Stimulated activated CD8-positive, alpha-beta memory T cell treated with anti-CD3 and anti-CD28 coated beads, Interleukin-15, amount 100 ng/mL, for 48 hours (primary cell): ENCODE data around the gene RTF2.

Experiments
- DNase-seq, 2 donors: peaks; one replicate each; pipeline ENCODE4 v3.0.0-alpha.2; 2020; ENCODE audit warnings: low read depth in 2 of 2

The RTF2 gene, protein sequence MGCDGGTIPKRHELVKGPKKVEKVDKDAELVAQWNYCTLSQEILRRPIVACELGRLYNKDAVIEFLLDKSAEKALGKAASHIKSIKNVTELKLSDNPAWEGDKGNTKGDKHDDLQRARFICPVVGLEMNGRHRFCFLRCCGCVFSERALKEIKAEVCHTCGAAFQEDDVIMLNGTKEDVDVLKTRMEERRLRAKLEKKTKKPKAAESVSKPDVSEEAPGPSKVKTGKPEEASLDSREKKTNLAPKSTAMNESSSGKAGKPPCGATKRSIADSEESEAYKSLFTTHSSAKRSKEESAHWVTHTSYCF

DNA sequence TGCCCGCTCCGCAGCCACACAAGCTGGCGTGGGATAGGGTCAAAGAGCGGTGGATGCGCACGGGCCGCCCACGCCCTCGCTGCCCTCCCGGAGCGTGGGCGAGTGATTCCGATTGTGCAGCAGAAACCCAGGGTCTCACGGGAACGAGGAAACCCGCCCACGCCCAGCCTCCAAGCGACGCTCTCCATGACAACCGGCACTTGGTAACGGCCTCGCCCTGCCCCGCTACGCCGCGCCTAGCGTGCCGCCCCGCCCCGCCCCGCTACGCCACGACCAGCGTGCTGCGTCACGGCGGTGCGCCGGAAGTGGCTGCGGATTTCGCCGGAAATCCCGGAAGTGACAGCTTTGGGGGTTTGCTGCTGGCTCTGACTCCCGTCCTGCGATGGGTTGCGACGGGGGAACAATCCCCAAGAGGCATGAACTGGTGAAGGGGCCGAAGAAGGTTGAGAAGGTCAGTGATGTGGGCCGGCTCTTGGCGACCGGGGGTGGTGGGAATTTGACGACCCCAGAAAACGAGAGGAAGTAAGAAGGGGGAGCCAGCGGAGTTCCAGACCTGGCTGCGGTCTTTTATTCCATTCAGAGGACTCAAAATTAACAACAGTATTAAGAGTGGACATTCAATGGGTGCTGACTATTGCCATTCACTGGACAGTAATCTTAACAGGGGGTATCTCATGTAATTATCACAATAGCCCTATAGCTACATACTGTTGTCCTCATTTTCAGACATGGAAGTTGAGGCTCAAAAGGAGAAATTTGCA lies at the start of gene RTF2:
RTF2 (plus strand) TSS at position 312 of the 761 bp plus-strand sequence; CDS start at position 383, 71 bp downstream.
- DNase-seq, result peak; percentile 95

DNA sequence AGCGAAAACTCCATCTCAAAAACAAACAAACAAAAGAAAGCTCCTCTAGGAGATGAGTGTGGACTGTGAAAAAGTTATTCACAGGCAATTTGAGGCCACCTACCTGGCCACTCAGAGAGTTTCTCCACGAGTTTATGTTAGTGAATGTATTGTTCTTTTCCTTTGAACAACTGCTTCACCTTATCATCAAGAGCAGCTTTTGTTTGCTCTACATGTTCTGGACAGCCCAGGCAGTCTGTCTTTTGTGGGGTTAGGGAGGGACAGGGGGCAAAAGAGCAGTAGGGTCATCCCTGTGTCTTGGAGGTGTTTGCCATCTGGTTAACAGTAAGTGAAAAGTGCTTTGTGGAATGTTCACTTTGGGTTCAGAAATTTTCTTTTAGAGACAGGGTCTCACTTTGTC lies 48.4 kb upstream of the RTF2 start:
- no peak for DNase-seq

DNA sequence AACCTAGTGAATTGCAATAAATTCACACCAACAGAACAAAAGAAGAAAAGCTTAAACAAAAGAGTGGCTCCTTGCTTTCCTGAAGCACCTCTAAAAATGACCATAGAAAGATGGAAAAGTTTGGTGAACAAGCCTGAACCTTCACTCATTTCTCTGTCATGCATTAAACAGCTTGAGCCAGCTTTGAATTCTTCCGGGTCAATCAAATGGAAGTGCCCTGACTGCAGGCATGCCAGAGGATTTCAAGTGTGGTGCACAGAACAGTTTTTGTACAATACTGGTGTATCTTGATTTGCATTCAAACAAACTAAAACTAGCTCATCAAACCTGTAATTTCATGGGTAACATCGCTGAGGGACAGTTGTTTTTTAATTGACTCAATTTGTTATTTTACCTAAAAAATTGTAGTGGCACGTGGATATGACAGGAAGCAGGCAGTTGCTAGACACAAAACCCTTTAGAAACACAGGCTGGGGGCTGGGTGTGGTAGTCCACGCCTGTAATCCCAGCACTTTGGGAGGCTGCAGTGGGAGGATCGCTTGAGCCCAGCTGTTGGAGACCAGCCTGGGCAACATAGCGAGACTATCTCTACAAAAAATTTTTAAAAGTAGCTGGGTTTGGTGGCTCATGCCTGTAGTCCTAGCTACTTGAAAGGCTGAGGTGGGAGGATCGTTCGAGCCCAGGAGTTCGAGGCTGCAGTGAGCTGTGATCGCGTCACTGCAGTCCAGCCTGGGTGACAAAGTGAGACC lies 47.3 kb upstream of the RTF2 start:
- DNase-seq, result no peak

DNA sequence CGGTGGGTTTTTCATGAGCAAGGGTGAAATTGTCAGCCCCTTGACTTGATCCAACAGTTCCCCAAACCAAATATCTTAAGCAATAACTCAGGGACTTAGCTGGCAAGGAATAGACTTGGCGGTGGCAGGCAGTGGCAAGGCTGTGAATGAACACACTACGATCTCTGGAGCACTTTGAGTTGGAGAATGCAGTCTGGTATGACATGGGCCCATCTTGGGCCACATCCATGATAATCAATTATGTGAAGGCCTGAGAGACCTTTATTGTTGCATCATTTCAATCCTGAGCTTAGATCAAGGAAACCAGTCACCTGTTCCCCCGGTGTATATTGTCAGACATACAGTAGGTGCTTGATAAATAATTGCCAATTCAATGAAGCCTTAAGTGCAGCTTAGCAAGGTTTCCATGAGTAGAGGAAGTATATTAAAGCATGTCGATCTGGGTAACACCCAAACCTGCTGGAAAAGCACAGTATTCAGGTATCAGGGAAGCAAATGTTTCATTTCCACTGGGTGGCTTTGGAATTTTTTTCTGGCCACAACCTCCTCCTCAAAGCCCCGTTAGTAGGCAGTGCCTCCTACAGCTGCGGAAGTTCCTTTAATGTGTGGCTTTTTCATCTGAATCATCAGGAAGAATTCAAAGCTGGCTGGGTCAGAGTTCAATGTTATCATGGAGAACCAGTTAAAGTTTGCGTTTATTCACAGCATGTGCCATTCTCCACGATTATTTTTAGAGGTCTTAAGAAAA lies 46.2 kb upstream of the RTF2 start:
- no peak for DNase-seq

DNA sequence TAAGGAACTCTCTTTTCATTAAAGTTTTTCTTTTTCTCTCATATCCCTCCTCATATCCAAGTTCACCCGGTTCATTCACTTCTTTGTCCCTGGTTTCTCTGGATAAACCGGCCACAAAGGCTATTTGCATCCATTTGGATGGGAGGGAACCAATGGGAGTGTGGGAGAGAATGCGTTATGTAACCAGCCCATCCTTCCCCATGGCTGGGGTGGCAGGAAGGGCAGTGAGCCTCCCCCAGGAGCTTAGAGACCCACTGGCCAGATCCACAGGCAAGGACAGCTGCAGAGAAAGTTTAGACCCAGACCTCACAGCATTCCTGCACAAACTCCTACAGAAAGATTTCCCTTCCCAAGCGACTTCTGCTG lies 45.6 kb upstream of the RTF2 start:
- DNase-seq, result no peak

DNA sequence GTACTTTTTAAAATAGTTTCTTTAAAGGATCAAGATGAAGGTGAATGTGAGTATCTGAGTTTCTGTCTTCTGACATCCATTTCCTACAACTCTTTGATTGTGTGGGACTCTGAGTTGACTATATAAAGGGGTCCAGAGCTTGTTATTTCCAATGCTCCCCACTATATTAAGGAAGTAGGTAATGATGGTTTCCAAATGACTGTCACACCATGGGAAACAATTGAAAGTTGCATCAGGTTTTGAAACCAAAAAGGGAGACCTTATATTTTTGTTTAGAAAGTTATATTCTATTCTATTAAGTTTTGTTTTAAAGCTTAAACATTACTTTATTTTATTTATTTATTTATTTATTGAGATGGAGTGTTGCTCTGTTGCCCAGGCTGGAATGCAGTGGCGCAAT lies 45.2 kb upstream of the RTF2 start:
- DNase-seq, result no peak

DNA sequence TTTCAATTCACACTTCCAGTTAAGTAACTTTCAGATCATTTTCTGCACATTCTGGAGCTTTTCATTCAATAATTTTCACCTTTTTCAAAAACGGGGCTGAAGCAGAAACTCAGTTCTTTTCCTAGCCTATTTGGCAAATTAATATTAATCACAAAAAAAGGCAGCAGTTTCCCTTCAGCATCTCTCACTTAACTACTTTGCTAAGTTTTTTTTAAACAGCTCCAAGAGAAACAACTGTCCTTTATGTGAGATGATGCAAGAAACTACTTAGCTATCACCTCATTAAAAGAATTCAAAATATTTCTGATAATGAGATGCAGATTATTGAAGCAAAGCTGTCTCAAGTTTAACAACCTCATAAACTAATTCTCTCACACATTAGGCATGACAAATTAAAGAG lies 44.5 kb upstream of the RTF2 start:
- no peak for DNase-seq

DNA sequence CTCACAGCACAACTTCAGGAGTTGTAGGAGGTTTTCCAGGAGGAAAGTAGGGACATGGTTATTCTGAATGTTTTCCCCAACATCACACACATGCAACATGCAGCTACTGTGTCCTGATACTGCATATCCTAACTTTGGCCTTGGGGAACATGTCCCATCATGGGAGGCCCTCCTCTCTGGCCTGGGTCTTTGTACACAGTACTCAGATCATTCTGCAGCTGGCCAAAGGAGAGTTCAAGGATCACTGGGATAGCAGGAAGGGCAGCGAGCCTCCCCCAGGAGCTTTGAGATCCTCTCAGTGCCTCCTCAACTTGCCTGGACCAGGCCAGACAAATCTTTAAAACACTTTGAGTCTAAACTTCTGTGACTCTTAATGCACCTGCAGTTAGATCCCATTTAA lies 43.5 kb upstream of the RTF2 start:
- no peak for DNase-seq

DNA sequence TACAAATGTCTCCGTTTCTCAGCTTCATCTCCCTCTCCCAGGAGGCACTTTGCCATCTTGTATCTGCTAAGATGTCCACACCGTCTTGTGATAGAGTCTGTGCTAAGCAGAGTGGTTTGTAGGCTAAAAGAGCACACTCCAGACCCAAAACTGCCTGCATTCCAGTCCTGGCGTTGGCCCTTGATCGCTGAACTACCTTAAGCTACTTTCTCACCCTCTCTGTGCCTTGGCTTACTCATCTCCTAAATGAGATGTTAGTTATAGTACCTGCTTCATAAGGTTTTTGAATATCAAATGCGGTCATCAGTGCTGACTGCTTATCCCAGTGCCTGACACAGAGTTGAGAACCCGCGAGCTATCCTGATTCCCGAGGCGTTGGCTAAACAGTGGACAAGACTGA lies 42.4 kb upstream of the RTF2 start:
- no peak for DNase-seq

DNA sequence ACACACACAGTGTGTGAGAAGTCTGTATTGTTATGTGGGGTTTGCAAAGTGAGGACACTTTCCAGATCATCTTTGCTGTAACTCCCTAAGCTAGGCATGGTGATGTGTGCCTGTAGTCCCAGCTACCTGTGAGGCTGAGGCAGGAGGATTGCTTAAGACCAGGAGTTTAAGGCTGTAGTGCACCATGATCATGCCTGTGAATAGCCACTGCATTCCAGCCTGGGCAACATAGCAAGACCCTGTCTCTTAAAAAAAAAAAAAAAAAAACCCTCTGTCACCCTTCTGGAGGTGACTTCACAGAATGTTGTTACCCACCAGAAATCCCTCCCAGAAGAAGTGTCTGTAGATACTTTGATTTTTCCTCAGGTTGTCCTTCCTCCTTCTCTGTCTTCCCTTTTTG lies 41.5 kb upstream of the RTF2 start:
- DNase-seq, result no peak

DNA sequence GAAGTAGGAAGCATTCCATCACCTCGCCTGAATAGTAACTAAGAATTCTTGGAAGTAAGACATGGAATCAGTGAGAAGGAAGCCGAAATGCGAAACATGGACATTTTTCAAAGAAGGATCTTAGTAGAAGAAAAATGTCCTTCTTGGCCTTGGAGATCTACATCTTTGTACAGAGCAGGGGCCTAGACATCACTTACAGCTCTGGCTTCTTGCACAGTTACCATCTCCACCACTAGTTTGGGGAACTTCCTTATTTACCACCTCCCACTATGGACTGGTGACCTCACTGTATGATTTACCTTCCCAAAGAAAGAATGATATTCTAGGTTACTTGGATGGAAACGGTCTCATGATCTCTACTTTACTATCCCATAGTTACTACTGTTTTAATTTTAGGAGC lies 40.6 kb upstream of the RTF2 start:
- no peak for DNase-seq

DNA sequence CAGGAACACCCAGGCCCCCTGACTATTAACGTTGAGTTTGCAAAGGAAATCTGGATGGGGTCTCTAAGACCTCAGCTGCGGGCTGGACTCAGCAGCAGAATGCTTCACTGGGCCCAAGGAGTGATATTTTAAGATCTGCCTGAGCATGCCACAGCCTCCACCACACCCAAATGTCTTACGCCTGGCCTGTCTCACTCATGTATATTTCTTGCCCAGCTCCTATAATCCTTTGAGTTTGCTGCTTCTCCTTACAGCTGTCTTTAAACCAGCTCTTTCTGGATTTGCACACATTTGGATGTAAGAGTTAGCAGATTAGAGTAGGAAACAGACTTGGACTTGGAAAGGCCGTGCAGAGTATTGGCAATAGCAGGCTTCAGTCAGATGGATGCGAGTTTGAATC lies 40.0 kb upstream of the RTF2 start:
- DNase-seq, result no peak

DNA sequence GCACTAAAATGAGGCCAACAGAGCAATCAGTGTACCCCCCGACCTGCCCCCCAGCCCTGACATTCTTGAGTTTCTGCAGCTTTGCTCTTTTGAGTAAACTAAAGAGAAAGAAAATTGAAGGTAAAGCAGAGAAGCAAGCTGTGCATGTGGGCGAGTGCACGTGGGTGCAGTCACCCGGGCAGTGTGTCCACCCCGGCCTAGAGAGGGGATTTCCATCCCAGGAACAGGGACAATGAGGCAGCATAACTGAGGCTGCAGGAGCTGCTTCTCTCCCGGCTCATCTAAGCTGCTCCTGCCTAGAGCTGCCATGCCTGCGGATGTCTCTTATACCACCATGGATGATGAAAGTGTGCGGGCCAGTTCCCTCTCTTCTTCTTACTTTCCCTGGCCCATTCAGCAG lies 39.5 kb upstream of the RTF2 start:
- DNase-seq, result no peak

DNA sequence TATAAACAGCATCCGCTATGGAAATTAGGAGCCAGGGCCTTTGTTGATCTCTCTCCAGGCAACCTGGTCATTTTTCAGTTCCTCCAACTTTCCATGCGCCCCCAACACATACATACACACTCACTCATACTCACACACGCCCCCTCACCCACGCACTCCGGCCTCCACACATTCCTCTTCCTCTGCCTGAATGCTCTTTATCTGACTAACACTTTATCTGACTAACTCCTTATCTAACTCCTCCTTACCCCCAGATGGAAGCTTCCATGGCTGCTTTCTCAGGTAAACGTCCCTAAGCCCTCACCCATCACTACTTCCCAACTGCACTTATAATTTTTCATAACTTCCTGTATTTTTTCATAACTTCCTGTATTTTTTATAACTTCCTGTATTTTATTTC lies 38.9 kb upstream of the RTF2 start:
- DNase-seq, result peak in 1 of 2 donors; percentile 45

DNA sequence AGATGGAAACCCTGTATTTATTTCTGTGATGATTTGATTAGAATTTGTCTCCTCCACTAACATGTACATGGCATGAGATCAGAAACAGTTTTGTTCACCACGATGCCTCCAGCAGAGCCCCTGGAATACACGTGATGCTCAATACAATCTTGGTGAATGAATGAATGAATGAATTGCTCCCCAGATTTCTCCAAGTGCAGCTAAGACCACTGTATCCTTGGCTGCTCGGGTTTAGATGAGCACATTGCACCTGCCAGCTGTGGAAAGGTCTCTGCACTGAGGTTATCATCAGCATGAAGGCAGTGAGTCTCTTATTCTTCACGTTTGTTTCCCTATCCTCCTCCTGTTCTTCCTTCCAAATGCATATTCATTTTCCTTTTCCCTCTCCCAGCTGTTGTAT lies 38.5 kb upstream of the RTF2 start:
- DNase-seq, result no peak

DNA sequence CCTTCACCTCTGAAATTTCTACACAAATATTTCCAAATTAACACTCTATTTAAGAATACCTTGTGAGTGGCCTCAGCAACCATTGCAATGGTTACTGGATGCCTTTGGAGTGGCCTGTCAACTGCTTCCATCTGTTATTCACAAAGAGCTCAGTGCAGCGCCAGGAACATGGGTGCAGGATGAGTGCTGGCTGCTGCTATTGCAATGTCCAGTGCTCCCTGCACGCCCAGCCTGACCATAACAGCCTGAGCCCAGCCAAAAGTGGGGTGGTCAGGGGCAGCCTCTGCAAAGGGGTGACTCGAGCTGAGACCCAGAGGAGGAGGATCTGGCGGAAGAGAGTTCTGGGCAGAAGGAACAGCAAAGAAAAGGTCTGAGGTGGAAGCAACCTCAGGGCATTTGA lies 38.0 kb upstream of the RTF2 start:
- DNase-seq, result no peak

DNA sequence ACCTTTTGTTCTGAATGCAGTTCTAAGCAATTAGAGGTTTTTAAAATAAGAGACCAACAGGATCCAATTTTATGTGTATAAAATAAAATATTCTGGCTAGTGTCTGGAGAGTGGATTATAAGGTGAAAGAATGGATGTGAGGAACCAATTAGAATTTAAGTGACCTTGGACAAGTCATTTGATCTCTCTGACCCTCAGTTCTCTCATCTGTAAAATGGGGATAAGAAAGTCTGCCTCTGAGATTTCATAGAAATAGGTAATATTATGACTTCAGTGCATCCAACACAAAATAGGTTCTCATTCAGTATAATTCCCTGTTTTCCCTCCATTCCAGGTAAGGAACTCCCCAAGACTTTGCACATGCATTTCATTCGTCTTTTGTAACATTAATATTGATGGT lies 37.5 kb upstream of the RTF2 start:
- no peak for DNase-seq

DNA sequence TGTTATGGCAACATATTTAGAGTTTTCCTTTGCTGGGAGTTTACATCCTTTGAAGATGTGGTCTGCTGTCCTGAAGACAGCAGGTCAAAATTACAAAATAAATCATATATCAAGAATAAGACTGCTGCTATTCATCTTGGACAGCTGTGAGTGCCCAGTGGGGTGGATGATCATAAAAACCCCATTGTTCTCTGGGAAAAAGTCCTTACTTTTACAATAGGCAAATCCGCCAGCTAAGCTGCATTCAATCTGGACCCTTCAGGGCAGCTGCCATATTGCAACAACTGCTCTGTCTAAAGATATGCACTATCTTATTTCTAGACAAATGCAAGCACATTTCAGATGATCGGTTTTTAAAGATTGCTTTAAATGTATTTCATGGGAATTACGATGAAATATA lies 37.0 kb upstream of the RTF2 start:
- DNase-seq, result no peak

DNA sequence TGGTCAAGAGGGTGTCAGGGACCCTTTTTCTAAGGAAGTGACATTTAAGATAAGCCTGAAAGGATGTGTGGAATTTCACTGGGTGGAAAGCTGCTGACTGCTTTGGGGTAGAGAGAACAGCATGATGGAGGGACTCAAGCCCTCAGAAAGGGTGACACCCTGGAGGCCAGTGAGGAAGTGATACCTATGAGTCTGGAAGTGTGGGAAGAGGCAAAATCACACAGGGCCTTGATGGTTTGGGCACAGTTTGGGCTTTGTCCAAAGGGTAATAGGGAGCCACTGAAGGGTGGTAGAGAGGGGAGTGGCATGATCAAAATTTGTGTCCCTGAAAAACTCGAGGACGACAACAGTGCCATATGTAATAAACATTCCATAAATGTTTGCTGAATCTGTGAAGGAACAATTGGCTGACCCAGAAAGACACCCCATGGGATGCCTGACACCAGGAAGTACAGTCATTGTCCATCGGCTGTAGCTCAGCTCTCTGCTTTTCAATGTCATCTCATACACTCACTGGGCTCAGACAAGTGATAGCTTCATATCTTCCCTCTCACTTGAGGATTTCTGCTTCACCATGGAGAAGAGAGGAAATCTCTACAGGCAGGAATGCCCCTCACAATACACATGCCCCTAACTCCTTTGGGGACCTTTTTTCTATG lies 35.1 kb upstream of the RTF2 start:
- no peak for DNase-seq

DNA sequence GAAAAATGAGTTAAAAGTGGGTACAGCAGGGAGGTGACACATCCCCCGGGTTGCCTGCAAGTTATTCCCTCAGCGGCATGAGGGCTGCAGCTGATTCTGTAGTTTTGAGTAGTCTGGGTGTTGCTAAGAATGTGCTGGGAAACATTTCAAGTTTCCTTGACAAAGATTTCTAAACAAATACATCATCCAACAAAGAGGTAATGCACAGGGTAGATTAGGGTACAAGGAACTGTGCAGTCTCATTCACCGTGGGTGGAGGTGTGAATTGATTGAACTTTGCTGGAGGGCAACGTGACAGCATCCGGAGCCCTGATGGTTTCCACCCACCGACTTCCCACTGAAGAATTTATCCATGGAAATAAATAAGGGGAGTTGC lies 34.6 kb upstream of the RTF2 start:
- no peak for DNase-seq

DNA sequence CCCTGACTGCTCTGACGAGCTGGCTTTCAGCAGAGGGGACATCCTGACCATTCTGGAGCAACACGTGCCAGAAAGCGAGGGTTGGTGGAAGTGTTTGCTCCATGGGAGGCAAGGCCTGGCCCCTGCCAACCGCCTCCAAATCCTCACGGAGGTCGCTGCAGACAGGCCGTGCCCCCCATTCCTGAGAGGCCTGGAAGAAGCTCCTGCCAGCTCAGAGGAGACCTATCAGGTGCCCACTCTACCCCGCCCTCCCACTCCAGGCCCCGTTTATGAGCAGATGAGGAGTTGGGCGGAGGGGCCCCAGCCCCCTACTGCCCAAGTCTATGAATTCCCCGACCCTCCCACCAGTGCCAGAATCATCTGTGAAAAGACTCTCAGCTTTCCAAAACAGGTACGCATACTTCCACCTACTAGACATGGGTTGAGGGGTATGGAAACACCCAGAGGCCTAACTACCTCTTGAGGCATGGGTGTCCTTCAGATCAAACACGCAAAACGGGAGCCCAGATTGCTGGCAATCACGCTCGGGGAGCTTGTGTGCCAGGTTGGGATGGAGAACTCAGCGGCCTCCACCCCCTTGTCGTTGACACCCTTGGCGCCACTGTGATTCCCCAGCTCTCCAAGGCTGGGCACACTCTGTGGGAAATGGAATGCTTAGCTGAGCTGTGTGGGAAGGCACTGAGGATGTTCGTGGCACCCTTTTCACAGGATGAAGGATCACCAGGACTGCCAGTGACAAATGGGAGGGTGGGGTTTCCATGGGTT lies 31.0 kb upstream of the RTF2 start:
- no peak for DNase-seq
